ENCODE results near the gene MTOR.
A peak's percentile ranks its signal among the peaks of the same experiment; 100 is the strongest.

MTOR gene

GRCh38 chr1:11059155-11059967 is 203.0 kb downstream of the MTOR start:
- no peak for DNase-seq

GRCh38 chr1:11058595-11059154 is 203.7 kb downstream of the MTOR start:
- peak; percentile 79 for DNase-seq

- DNase-seq, result no peak
Observed at GRCh38 chr1:11058026-11058425, 204.3 kb downstream of the MTOR start.

- DNase-seq, result peak; percentile 15
Observed at GRCh38 chr1:11057477-11057876, 204.9 kb downstream of the MTOR start.

All from NCI-H69 (cell line).